HG03045 (cell line): Measurements from ENCODE around the gene DIP2C.
"Not testable (repeated sequence)": the region's sequence is repeated elsewhere in the genome, so short reads cannot be mapped to it uniquely, and the experiment has no call there.

ENCODE experiments used
- ATAC-seq: cut with Tn5 transposase; IDR thresholded peaks from one replicate; pipeline ENCODE4 v1.9.1; 2021; ENCODE audit warnings: mild to moderate bottlenecking, moderate library complexity; ENCODE audit not compliant: unreplicated experiment

DIP2C gene

GRCh38 chr10:323651-324293 lies 365.7 kb downstream of the DIP2C start:
- ATAC-seq, result peak; percentile 89

GRCh38 chr10:323046-323445 lies 366.4 kb downstream of the DIP2C start:
- not testable (repeated sequence) for ATAC-seq

GRCh38 chr10:320771-321170 lies 368.7 kb downstream of the DIP2C start:
- ATAC-seq, result no peak

- ATAC-seq, result no peak
Measured at GRCh38 chr10:317926-318325, 371.5 kb downstream of the DIP2C start.

- peak; percentile 96 for ATAC-seq
Measured at GRCh38 chr10:317271-317769, 372.1 kb downstream of the DIP2C start.

GRCh38 chr10:316390-316789 lies 373.1 kb downstream of the DIP2C start:
- ATAC-seq, result no peak

GRCh38 chr10:314871-315270 lies 374.6 kb downstream of the DIP2C start:
- ATAC-seq, result no peak

- ATAC-seq, result no peak
Measured at GRCh38 chr10:314381-314780, 375.1 kb downstream of the DIP2C start.

GRCh38 chr10:311901-312665 lies 377.4 kb downstream of the DIP2C start:
- ATAC-seq, result no peak

- no peak for ATAC-seq
Measured at GRCh38 chr10:310976-311639, 378.4 kb downstream of the DIP2C start.

- no peak for ATAC-seq
Measured at GRCh38 chr10:310371-310770, 379.1 kb downstream of the DIP2C start.

- ATAC-seq, result no peak
Measured at GRCh38 chr10:308572-309085, 380.8 kb downstream of the DIP2C start.

GRCh38 chr10:308101-308500 lies 381.4 kb downstream of the DIP2C start:
- ATAC-seq, result no peak

GRCh38 chr10:307659-308058 lies 381.8 kb downstream of the DIP2C start:
- no peak for ATAC-seq

- ATAC-seq, result no peak
Measured at GRCh38 chr10:306675-307185, 382.7 kb downstream of the DIP2C start.

GRCh38 chr10:306007-306674 lies 383.3 kb downstream of the DIP2C start:
- no peak for ATAC-seq

GRCh38 chr10:305034-305433 lies 384.4 kb downstream of the DIP2C start:
- ATAC-seq, result no peak

GRCh38 chr10:301536-301935 lies 387.9 kb downstream of the DIP2C start:
- ATAC-seq, result no peak

GRCh38 chr10:300580-300979 lies 388.9 kb downstream of the DIP2C start:
- ATAC-seq, result not testable (repeated sequence)

- no peak for ATAC-seq
Measured at GRCh38 chr10:299969-300368, 389.5 kb downstream of the DIP2C start.

GRCh38 chr10:299512-299911 lies 390.0 kb downstream of the DIP2C start:
- no peak for ATAC-seq
